Spleen (tissue), 7 donors: Measurements from ENCODE around the gene GABBR2.

ENCODE experiments used
- POLR2A ChIP-seq, 3 donors: fragments of 450-650 bp; IDR thresholded peaks; one replicate each; pipeline ENCODE4 v1.5.1; 2017; ENCODE audit warnings: antibody characterized with exemption in 3 of 3, mild to moderate bottlenecking in 1 of 3
- TF ChIP-seq, protein P1 (sequence below), 11 experiments: fragments of 200-600 bp in 7 of 11; fragments of 450-650 bp in 4 of 11; sonication (generic) in 4 of 11; IDR thresholded peaks in 8 of 11; conservative IDR thresholded peaks in 3 of 11; 1 replicate in 7 of 11; 2 replicates in 4 of 11; pipeline versions ENCODE4 v1.4.0 to v1.8.0; 2016 to 2021; ENCODE audit warnings: antibody characterized with exemption in 11 of 11, inconsistent platforms in 4 of 11, mild to moderate bottlenecking in 1 of 11
- donor health status: DM: no; HTN: no; CAD: no; lungs with moderate emphysema.
- donor health status: DM: no; HTN: no; CAD: no.
- donor health status: DM: no; HTN: no; CAD: no.

GRCh38 chr9:98540476-98540875 lies 168.3 kb downstream of the GABBR2 start:
- no peak for TF ChIP-seq POLR2A (IDR thresholded peaks at IDR 0.05)
- TF ChIP-seq, protein P1, sequence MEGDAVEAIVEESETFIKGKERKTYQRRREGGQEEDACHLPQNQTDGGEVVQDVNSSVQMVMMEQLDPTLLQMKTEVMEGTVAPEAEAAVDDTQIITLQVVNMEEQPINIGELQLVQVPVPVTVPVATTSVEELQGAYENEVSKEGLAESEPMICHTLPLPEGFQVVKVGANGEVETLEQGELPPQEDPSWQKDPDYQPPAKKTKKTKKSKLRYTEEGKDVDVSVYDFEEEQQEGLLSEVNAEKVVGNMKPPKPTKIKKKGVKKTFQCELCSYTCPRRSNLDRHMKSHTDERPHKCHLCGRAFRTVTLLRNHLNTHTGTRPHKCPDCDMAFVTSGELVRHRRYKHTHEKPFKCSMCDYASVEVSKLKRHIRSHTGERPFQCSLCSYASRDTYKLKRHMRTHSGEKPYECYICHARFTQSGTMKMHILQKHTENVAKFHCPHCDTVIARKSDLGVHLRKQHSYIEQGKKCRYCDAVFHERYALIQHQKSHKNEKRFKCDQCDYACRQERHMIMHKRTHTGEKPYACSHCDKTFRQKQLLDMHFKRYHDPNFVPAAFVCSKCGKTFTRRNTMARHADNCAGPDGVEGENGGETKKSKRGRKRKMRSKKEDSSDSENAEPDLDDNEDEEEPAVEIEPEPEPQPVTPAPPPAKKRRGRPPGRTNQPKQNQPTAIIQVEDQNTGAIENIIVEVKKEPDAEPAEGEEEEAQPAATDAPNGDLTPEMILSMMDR (IDR thresholded peaks at IDR 0.05 in 8 of 11, conservative IDR thresholded peaks at IDR 0.05 in 3 of 11) = no peak
